ENCODE measurements around the gene DEGS2.

GRCh38 chr14:100131181-100131580 lies 28.3 kb downstream of the DEGS2 start:
- TF ChIP-seq EZH2phosphoT487 (IDR thresholded peaks at IDR 0.05; ENCODE audit: insufficient read depth, low read depth) (no peak), EZH2 (IDR thresholded peaks at IDR 0.05; ENCODE audit: insufficient read depth, poor library complexity, severe bottlenecking) (no peak)
